Measurements from ENCODE around the gene AP2B1. TPM values are rescaled to one million over a fixed set of nuclear protein-coding genes. Genes with fewer than 3 reads are reported as not detected.

Gene AP2B1
- total RNA-seq, 4 donors from 2014 or later, result 9.7 to 99.4 (median 37.4) TPM

DNA sequence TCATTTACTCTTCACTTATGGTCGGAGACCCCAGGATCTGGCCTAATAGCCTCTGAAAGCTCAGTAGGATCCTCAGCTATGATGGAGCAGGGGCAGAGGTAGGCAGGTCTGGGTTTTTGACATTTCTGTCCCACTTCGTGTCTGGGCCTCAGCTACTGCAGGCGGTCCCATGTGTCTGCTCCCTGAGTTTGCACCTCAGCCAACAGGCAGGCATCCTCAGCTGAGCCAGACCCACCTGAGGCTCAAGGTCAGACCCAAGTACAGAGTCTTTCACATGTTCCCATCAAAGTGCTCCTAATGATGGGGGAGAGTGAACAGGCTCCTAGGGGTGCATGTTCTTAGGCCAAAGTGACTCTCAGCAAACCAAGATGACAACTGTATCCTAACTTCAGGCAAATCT lies 141.4 kb downstream of the AP2B1 start:
- WGBS, 2 donors, result 86 to 91% methylated on average over 2 to 3 of the region's 3 CpGs
- Histone ChIP-seq H3K27me3 (peaks cover 0 to 16% (median 0%) of the 10 kb centered on the region in 4 donors), H3K4me1 (peaks cover 9 to 39% (median 16%) of the 10 kb centered on the region in 3 donors), H3K9me3 (no peaks in the 10 kb centered on the region), H3K27ac (no peak overlapping the region), H3K36me3 (peaks cover 0 to 50% (median 14%) of the 10 kb centered on the region in 3 donors), H3K4me3 (no peak overlapping the region)
- no peak for TF ChIP-seq POLR2A (IDR thresholded peaks at IDR 0.05)
- TF ChIP-seq, protein P1, sequence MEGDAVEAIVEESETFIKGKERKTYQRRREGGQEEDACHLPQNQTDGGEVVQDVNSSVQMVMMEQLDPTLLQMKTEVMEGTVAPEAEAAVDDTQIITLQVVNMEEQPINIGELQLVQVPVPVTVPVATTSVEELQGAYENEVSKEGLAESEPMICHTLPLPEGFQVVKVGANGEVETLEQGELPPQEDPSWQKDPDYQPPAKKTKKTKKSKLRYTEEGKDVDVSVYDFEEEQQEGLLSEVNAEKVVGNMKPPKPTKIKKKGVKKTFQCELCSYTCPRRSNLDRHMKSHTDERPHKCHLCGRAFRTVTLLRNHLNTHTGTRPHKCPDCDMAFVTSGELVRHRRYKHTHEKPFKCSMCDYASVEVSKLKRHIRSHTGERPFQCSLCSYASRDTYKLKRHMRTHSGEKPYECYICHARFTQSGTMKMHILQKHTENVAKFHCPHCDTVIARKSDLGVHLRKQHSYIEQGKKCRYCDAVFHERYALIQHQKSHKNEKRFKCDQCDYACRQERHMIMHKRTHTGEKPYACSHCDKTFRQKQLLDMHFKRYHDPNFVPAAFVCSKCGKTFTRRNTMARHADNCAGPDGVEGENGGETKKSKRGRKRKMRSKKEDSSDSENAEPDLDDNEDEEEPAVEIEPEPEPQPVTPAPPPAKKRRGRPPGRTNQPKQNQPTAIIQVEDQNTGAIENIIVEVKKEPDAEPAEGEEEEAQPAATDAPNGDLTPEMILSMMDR (IDR thresholded peaks at IDR 0.05), result no peak
- intact Hi-C loops (cut with DNase I), result no loop called here
- no peak for DNase-seq

DNA sequence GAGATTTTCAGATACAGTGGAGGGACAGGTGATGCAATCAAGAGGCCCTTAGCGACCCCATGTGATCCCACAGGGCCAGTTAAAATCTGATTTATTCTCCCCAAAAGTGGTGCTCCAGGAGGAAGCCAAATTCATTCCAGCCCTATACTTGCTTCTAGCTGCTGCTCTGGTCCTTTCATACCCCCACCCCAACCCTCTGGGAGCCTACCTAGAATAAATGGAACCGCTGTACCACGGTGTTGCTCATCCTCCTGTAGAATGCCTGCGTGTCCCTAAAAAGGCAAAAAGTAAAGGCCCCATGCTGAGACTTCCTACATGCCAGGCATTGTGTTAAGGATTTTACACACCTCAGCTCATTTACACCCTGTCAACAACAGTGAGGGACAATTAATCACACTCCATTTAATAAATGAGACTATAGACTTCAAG lies 142.3 kb downstream of the AP2B1 start:
- Histone ChIP-seq H3K9me3 (no peaks in the 10 kb centered on the region), H3K4me3 (no peak overlapping the region), H3K27me3 (peaks cover 0 to 16% (median 0%) of the 10 kb centered on the region in 4 donors), H3K27ac (no peak overlapping the region), H3K4me1 (peaks cover 9 to 39% (median 16%) of the 10 kb centered on the region in 3 donors), H3K36me3 (peaks cover 0 to 42% (median 8%) of the 10 kb centered on the region in 3 donors)
- DNase-seq, result no peak
- 71 to 81% methylated on average over 4 of the region's 4 CpGs for WGBS, 2 donors
- TF ChIP-seq, protein P1 (IDR thresholded peaks at IDR 0.05), result no peak
- no peak for TF ChIP-seq POLR2A (IDR thresholded peaks at IDR 0.05)
- intact Hi-C loops (cut with DNase I), result no loop called here

DNA sequence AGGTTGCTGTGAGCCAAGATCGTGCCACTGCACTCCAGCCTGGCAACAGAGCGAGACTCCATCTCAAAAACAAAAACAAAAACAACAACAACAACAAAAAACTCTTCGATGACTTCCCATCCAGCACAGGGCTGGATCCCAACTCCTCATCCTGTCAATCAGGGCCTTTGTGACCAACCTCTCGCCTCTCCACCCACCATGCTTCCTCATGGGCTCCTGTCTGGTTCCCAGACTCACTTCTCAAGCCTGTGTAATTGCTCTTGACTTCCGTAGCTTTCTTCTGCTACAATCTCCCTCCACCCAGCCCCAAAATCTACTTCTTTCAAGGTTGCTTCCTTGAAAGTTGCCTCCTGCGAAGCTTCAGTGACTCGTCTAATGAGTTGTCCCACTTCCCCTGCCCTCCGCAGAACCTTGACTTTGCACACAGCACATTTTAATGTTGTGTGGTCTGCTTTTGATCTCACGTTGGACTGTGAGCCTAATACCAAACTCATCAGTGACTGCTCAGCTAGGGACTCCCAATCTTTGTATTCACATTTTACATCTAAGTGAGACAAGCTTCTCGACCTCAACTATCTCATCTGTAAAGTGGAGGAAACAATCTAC lies 143.4 kb downstream of the AP2B1 start:
- intact Hi-C loops (cut with DNase I), result no loop called here
- WGBS, 2 donors, result 81 to 84% methylated on average over 10 of the region's 10 CpGs
- TF ChIP-seq, protein P1 (IDR thresholded peaks at IDR 0.05), result no peak
- H3K4me1 ChIP-seq, result peaks cover 9 to 38% (median 16%) of the 10 kb centered on the region in 3 donors
- peaks cover 0 to 16% (median 0%) of the 10 kb centered on the region in 4 donors for H3K27me3 ChIP-seq
- H3K36me3 ChIP-seq, result peaks cover 0 to 31% (median 0%) of the 10 kb centered on the region in 3 donors
- DNase-seq, result no peak
- H3K27ac ChIP-seq, result no peak overlapping the region
- H3K9me3 ChIP-seq, result no peaks in the 10 kb centered on the region
- no peak overlapping the region for H3K4me3 ChIP-seq

DNA sequence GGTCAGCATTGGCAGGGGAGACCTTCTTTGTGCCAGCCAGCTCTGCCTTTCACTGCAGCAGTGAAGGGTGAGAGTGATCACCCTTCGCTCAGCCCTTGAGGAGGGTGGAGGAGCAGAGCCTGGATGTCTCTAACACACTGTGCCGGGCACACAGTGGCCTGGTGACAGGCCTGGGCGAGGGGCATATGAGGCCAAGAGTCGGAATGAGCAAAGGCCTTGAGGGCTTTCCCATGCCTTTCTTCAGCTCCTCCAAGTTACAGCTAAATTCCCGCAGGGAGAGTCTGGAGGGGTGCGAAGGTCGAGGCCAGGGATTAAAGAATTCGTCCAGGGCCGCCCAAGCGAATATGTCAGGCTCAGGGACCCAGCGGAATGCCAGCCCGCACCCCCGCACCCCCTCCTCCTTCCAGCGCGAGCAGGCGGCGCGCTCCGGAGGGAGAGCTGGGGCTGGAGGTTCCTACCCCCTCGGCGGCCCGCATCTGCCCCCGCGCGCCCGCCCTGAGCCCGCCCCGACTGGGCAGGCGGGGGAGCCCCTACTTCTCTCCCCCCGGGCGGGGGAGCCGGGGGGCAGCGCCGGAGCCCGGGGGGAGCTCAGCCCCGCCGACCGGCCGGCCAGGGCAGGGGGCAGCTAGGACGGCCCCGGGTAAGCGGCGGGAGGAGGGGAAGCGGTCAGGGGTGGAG lies 144.3 kb downstream of the AP2B1 start, which contains the start of gene RASL10B:
Gene RASL10B (plus strand): TSS at position 401 of the 678 bp plus-strand sequence. CDS start 3,546 bp downstream, outside the sequence.
- no peak for DNase-seq
- 7 to 11% methylated on average over 9 to 12 of the region's 44 CpGs for WGBS, 2 donors
- intact Hi-C loops (cut with DNase I), result no loop called here

More for the DNA sequence above, 144.3 kb downstream of the AP2B1 start, which contains the start of gene RASL10B:
- Histone ChIP-seq H3K9me3 (no peaks in the 10 kb centered on the region), H3K27me3 (peaks cover 0 to 16% (median 0%) of the 10 kb centered on the region in 4 donors), H3K27ac (peak within 1 kb of the TSS in 1 of 4 donors; percentile 39), H3K4me1 (peaks cover 9 to 29% (median 16%) of the 10 kb centered on the region in 3 donors), H3K36me3 (peaks cover 0 to 22% (median 0%) of the 10 kb centered on the region in 3 donors), H3K4me3 (peak within 1 kb of the TSS; percentile 50 to 76 (median 58))
- TF ChIP-seq, protein P1 (IDR thresholded peaks at IDR 0.05), result no peak
- TF ChIP-seq POLR2A (IDR thresholded peaks at IDR 0.05), result no peak

Measured in esophagus squamous epithelium (tissue), 5 donors.